ENCODE results near the gene BCL3.
A peak's percentile ranks its signal among the peaks of the same experiment; 100 is the strongest.
"Not testable (repeated sequence)": the region's sequence is repeated elsewhere in the genome, so short reads cannot be mapped to it uniquely, and the experiment has no call there.

The BCL3 gene

DNA sequence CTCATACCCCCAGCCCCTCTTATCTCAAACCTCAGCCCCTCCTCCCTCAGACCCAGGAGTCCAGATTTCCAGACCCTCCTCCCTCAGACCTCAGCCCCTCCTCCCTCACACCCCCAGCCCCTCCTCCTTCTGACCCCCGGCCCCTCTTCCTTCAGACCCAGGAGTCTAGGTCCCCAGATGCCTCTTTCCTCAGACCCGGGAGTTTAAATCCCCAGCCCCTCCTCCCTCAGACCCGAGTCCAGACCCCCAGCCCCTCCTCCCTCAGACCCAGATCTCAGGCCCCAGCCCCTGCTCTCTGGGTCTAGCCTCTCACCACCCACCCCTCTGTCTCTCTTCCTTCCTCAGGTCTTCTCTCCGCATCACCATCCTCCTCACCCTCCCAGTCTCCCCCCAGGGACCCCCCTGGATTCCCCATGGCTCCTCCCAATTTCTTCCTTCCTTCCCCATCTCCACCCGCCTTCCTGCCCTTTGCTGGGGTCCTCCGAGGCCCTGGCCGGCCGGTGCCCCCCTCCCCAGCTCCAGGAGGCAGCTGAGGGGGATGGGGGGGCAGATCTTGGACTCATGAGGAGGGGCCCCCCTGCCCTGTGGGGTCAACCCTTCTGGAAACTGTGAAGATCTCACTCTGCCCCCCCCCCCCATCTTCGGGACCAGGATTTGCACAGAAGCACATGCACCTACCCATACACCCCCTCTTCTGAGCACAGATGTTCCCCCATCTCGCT is 10.7 kb downstream of the BCL3 start:
- no peak for DNase-seq

DNA sequence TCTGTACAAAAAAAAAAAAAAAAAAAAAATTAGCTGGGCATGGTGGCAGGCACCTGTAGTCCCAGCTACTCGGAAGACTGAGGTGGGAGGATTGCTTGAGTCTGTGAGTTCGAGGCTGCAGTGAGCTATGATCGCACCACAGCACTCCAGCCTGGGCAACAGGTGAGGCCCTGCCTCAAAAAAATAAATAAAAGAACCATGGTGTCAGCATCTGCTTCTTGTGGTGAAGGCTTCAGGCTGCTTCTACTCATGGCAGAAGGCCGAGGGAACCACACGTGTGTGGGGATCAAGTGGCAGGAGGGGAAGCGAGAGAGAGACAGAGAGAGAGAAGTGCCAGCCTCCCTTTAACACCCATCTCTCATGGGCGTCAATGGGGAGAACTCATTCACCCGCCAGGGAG is 13.5 kb downstream of the BCL3 start:
- no peak for DNase-seq

DNA sequence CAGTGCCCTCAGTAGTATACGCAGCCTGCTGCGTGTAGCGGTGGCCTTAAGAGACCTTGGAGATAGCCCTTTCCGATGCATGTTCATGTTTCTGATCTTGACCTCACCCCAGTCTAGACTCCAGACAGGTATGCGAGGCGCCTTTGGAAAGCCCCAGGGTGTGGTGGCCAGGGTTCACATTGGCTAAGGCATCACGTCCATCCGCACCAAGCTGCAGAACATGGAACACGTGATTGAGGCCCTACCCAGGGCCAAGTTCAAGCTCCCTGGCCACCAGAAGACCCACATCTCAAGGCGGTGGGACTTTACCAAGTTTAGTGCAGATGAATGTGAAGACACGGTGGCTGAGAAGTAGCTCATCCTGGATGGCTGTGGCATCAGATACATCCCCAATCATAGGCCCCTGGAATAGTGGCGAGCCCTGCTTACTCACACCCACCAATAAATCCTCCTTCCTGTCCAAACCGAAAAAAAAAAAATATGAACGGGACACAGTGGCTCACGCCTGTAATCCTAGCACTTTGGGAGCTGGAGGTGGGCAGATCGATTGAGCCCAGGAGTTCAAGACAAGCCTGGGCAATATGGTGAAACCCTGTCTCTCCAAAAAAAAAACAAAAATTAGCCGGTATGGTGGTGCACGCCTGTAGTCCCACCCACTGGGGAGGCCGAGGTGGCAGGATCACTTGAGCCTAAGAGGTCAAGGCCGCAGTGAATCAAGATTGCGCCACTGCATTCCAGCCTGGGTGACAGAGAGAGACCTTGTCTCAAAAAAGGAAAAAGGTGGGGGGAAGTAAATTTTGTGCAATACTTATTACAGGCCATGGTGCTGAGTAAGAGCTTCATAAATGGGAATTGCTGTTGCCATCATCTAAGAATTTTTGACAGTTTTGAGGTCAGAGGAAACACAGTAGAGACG is 16.8 kb downstream of the BCL3 start:
- no peak for DNase-seq

DNA sequence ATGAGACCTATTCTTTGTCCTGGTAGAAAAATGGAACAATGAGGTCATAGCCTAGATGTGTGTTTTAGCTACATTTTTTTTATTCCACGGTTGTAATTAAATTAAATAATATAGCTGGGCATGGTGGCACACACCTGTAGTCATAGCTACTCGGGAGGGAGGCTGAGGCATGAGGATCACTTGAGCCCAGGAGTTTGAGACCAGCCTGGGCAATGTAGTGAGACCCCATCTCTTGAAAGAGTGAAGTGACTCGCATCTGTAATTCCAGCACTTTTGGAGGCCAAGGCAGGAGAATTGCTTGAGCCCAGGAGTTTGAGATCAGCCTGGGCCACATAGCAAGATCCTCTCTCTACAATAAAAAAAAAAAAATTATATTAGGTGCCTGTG is 17.4 kb downstream of the BCL3 start:
- DNase-seq, result no peak

DNA sequence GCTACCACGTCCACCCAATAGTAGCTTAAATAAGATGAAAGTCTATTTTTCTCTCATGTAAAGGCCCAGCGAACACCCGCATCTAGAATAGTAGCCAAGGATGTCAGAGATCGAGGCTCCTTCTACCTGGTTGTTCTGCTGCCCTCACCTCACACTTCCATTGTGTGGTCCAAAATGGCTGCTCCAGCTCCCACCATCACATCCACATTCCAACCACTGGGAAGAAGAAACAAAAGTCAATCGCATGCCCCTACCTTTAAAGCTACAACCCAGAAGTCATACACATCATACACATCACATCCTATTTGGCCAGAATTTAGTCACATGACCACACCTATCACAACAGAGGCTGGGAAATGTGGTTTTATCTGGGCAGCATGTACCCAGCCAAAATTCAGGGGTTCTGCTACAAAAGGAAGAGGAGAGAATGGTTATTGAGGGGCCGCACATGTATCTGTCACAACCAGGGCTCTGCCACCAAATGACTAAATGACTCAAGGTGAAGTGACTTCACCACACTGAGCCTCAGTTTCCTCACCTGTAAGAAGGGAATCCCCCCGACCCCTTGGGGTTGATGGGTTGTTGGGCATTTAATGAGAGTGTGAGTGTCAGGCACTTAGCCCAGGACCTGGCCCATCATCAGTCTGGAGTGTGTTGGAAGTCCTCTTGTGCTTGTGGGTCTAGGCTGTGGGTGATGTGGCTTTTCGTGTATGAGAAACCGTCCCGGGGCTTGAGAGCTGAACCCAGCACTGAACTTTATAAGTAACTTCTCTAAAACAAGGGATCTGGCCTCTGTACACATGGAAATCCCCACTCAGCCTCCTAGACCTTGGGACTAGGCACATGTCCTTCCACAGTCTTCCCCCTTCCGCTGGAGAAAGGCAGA is 19.0 kb downstream of the BCL3 start:
- DNase-seq, result no peak

DNA sequence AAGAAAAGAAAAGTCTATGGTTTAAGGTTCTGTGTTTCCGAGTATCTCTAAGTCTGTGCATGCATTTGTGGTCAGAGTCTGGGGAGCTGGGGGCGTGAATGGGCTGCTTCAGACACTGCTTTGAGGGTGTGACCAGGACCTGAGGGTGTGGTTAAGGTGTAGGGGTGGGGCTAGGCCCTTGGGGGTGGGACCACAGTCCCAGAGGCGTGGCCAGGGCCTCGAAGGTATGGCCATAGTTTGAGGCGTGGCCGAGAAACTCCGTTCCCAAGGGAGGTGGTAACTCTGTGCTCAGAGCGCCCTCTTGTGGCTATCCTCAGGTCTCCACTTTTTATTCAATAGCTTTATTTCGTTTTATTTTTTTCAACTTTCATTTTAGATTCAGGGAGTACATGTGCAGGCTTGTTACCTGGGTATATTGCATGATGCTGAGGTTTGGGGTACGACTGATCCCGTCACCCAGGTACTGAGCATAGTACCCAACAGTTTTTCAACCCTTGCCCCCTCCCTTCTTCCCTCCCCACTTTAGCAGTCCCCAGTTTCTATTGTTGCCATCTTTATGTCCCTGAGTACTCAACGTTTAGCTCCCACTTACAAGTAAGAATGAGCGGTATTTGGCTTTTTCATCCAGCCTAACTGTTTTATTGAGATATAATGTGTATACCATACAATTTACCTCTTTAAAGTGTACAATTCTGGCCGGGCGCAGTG is 22.2 kb downstream of the BCL3 start:
- peak; percentile 99 for DNase-seq

DNA sequence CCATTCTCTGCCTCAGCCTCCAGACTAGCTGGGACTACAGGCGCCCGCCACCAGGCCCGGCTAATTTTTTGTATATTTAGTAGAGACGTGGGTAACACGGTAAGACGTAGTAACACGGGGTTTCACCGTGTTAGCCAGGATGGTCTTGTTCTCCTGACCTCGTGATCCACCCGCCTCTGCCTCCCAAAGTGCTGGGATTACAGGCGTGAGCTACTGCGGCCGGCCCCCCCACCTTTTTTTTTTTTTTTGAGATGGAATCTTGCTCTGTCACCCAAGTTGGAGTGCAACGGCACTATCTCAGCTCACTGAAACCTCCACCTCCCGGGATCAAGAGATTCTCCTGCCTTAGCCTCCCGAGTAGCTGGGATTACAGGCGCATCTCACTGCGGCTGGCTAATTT is 23.6 kb downstream of the BCL3 start:
- DNase-seq, result not testable (repeated sequence)

DNA sequence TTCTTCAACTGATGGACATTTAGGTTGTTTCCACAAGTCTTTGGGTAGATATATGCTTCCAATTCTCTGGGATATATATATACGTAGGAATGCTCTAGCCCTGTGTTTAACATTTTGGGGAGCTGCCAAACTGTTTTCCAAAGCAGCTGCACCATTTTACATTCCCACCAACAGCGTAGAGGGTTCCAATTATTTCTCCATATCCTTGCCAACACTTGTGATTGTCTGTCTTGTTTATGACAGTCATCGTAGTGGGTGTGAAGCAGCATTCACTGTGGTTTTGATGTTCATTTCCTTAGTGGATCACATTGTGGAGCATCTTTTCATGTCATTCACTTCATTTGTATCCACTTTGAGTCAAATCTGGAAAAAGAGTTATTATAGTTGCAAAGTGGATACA is 24.5 kb downstream of the BCL3 start:
- no peak for DNase-seq

DNA sequence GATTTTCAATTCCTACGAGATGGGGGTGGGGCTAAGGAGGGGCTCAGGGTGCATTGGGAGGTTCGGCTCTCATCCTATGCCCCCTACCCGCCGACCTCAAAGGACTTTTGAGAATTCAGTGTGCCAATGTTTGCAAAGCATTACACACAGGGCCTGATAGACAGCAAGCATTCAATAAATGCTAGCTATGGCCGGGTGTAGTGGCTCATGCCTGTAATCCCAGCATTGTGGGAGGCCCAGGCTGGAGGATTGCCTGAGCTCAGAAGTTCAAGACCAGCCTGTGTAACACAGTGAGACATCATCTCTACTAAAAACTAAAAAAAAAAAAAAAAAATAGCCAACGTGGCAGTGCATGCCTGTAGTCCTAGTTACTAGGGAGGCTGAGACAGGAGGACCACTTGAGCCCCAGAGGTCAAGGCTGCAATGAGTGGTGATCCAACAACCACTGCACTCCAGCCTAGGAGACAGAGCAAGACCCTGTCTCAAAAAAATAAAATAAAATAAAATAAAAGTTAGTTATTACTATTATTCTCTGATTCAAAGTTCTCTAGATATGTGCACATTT is 27.2 kb downstream of the BCL3 start:
- DNase-seq, result no peak

DNA sequence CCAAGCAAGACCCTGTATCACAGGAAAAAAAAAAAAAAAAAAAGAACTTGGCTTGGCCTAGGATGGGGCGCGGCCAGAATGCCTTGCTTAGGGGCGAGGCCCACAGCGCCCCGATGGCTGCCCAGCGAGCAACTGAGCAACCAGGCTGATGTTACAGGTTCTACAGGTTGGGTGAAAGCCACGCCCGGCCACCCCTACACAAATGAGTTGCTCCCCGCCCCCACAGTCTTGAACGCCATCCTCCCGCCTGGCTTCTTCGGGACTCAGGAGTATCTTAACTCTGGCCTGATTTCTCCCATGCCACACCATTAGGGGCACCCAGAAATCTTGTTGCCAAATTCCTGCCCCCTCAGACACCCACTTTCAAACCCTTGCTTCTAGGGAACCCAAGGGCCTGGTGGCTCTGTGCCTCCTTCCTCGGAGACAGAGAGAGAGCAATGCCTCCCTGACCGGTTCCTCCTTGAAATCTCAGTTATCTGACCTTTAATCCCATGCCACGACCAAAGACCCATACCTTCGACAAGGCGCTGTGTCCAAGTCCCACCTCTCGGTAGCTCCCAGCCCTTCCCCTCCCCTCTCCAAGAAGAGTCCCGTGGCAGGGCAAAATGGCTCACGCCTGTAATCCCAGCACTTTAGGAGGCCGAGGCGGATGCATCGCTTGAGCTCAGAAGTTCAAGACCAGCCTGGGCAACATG is 28.0 kb downstream of the BCL3 start:
- no peak for DNase-seq

DNA sequence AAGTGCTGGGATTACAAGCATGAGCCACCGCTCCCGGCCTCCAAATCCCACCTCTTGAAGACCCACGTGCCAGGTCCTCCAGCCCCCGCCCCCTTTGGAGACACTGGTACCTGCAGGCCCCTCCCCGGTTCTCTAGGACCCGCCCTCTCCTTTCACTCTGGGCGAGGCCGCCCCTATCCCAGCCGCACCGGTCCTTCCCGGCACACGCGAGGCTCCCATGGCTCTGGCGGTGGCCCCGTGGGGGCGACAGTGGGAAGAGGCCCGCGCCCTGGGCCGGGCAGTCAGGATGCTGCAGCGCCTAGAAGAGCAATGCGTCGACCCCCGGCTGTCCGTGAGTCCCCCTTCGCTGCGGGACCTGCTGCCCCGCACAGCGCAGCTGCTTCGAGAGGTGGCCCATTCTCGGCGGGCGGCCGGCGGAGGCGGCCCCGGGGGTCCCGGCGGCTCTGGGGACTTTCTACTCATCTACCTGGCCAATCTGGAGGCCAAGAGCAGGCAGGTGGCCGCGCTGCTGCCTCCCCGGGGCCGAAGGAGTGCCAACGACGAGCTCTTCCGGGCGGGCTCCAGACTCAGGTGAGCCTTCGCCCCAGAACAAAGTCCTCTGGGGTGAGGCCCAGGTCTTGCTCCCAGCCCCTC is 29.3 kb downstream of the BCL3 start, which contains the start of gene CBLC:
CBLC (plus strand) TSS at position 176 of the 633 bp plus-strand sequence; CDS start at position 218, 42 bp downstream.
- DNase-seq, result no peak

DNA sequence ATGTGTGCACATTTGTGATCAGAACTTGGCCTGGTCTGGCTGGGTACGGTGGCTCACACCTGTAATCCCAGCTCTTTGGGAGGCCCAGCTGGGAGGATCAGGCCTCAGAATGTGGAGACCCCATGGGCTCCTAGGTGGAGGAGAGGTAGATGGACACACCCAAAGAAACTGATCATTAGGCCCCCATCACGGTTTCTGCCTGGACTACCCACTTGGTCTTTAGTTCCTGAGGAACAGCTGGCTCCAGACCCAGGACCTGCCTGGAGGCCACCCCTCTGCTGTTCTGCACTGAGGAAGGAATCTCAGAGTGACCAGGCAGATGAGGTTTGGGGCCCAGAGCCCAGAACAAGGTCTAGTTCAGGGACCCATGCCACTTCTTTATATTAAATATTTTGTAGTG is 30.6 kb downstream of the BCL3 start:
- no peak for DNase-seq

DNA sequence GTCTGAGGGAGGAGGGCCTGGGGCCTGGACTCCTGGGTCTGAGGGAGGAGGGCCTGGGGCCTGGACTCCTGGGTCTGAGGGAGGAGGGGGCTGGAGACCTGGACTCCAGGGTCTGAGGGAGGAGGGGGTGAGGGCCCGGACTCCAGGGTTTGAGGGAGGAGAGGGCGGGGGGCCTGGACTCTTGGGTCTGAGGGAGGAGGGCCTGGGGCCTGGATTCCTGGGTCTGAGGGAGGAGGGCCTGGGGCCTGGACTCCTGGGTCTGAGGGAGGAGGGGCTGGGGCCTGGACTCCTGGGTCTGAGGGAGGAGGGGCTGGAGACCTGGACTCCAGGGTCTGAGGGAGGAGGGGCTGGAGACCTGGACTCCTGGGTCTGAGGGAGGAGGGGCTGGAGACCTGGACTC is 33.2 kb downstream of the BCL3 start:
- not testable (repeated sequence) for DNase-seq

DNA sequence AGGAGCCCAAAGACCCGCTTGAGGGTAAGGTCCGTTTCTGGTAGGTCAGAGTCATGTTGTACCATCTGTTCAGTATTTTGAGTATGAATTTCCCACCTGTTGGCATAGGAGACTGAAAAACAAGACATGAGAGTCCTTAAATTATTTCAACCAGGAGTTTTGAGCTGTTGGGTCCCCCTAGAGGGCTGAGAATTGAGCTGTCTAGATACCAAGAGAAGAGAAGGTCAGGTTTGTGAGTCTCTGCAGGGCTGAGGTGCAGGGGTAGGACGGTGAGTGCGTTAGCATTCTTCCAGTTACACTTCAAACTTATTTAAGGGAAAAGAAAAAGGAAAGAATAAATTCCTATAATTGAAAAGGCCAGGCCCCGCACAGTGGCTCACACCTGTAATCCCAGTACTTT is 34.2 kb downstream of the BCL3 start:
- DNase-seq, result no peak

DNA sequence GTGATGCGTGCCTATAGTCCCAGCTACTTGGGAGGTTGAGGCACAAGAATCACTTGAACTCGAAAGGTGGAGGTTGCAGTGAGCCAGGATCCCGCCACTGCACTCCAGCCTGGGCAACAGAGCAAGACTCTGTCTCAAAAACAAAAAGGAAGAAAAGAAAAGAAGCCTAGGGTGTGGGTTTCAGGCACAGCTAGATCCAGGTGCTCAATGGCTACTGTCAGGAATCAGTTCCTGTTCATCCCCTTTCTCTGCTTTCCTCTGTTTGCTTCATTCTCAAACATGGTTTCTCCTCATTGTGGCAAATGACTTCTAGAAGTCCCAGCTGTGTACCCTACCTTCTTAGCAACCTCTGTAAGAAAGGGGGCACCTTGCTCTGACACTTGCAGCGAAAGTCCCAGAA is 35.0 kb downstream of the BCL3 start:
- no peak for DNase-seq

DNA sequence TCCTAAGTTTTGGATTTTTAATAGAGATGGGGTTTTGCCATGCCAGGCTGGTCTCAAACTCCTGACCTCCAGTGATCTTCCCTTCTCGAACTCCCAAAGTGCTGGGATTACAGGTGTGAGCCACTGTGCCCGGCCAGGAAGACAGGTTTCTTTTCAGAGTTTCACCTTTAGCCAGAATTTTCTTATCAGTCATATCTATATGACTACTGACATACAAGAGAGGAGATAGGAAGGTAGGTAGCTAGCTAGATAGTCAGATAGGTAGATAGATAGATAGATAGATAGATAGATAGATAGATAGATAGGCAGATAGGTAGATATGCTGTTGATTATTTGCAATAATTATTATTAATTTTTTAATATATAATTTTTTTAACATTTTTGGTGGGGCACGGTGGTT is 36.8 kb downstream of the BCL3 start:
- no peak for DNase-seq

DNA sequence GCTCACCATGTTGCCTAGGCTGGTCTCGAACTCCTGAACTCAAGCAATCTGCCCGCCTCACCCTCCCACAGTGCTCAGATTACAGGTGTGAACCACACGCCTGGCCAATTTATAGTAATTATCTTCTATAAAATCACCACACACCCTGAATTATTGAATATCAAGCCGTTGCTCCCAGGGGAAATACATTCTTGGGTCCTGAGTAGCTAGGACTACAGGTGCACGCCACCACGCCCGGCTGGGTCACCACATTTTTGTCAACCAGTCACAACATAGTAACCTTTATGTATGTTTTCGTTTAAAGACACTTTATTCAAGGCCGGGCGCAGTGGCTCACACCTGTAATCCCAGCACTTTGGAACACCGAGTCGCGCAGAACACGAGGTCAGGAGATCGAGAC is 37.5 kb downstream of the BCL3 start:
- DNase-seq, result no peak

DNA sequence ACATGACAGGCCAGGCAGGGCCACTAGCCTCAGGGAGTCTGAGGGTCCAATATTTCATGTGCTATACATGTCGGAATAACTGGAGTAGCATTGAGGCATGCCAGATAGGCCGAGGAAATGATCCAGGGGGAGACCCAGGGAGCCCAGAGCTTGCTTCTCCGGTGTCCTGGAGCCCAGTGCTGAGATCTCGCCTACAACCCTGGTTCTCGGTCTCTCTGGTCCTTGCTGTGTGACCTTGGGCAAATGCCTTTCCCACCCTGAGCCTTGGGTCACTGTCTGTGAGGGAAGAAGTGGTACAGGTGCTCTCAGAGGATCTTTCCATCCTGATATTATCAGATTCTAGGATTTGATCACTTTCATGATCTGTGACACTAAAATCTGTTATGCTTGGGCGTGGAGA is 40.5 kb downstream of the BCL3 start:
- no peak for DNase-seq

DNA sequence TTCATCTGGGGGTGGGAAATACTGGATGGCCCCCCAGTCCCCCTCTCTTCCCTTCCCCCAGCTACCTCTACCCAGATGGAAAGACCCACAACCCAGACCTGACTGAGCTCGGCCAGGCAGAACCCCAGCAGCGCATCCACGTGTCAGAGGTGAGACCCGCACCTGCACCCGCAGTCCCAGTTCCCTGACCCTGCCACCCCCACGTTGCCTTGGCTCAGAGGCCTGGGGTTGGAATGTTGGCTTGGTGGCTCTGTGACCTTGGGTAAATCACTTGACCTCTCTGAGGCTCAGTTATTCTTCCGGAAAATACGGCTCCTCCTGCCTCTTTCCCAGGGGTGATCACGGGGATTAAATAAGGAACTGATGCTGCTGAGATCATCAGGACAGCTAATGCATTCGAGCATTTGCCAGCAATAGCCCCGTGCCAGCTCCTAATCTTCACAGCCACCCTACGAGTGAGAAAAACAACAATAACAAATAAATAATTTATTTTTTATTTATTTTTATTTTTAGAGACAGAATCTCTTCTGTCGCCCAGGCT is 41.5 kb downstream of the BCL3 start:
- DNase-seq, result no peak

DNA sequence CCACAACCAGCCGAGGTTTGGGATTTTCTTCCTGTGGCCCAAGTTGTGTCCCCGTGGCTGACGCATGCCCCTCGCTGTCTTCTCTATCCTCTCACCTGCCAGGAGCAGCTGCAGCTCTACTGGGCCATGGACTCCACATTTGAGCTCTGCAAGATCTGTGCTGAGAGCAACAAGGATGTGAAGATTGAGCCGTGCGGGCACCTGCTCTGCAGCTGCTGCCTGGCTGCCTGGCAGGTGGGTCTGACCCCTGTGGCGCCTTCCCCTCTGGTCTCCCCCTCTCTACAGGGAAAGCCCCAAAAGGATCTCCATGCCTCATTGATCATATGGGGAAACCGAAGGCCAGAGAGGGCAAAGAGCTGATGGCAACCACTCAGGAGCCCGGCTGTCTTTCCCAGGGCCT is 43.8 kb downstream of the BCL3 start:
- no peak for DNase-seq

DNA sequence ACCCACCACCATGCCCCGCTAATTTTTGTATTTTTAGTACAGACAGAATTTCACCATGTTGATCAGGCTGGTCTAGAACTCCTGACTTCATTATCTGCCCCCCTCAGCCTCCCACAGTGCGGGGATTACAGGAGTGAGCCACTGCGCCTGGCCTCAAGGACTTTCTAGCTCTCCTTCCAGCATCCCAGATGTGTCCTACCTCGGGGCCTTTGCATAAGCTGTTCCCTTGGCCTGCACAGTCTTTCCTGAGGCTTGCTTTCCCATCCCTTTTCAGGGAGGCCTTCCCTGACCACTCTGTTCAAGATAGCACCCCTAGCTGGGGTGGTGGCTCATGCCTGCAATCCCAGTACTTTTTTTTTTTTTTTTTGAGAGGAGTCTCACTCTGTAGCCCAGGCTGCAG is 46.1 kb downstream of the BCL3 start:
- DNase-seq, result no peak

Data from CD4-positive, alpha-beta T cell treated with Interleukin-17A for 4 hours (primary cell).